Mucosa of stomach (tissue), 1 donor: ENCODE results near the gene FXYD6.

Experiments
- H3K27me3 ChIP-seq: one replicate; pipeline ENCODE4 v1.7.0; 2013; ENCODE audit warnings: mild to moderate bottlenecking, low read length; ENCODE audit not compliant: control insufficient read depth, insufficient read depth
- H3K36me3 ChIP-seq: one replicate; pipeline ENCODE4 v1.7.0; 2013; ENCODE audit warnings: low read length; ENCODE audit not compliant: control insufficient read depth, insufficient read depth
- H3K4me1 ChIP-seq: one replicate; pipeline ENCODE4 v1.7.0; 2013; ENCODE audit warnings: mild to moderate bottlenecking, low read length; ENCODE audit not compliant: control insufficient read depth, insufficient read depth
- H3K4me3 ChIP-seq: one replicate; pipeline ENCODE4 v1.7.0; 2013; ENCODE audit warnings: low read length
- H3K9ac ChIP-seq: one replicate; pipeline ENCODE4 v1.7.0; 2013; ENCODE audit warnings: mild to moderate bottlenecking, low read length, moderate library complexity
- H3K9me3 ChIP-seq: one replicate; pipeline ENCODE4 v1.7.0; 2013; ENCODE audit warnings: mild to moderate bottlenecking, low read length, moderate library complexity; ENCODE audit not compliant: control insufficient read depth
- donor health status: Pancreatic carcinoma.

FXYD6 gene

GRCh38 chr11:117917591-117918151 is 41.2 kb upstream of the FXYD6 start:
- Histone ChIP-seq H3K4me3 (no peak overlapping the region), H3K27me3 (peaks cover 9% of the 10 kb centered on the region), H3K4me1 (no peaks in the 10 kb centered on the region), H3K36me3 (no peaks in the 10 kb centered on the region), H3K9ac (no peak overlapping the region), H3K9me3 (no peaks in the 10 kb centered on the region)

- no peak overlapping the region for H3K4me3 ChIP-seq
- H3K27me3 ChIP-seq: peaks cover 9% of the 10 kb centered on the region
- no peaks in the 10 kb centered on the region for H3K36me3 ChIP-seq
- no peaks in the 10 kb centered on the region for H3K9me3 ChIP-seq
- no peak overlapping the region for H3K9ac ChIP-seq
- H3K4me1 ChIP-seq: no peaks in the 10 kb centered on the region
These were observed 40.5 kb upstream of the FXYD6 start for GRCh38 chr11:117916956-117917355.

GRCh38 chr11:117915672-117916235 is 39.3 kb upstream of the FXYD6 start:
- no peaks in the 10 kb centered on the region for H3K4me1 ChIP-seq
- H3K9me3 ChIP-seq: no peaks in the 10 kb centered on the region
- H3K4me3 ChIP-seq: no peak overlapping the region
- no peaks in the 10 kb centered on the region for H3K36me3 ChIP-seq
- H3K9ac ChIP-seq: no peak overlapping the region
- peaks cover 3% of the 10 kb centered on the region for H3K27me3 ChIP-seq

- H3K9me3 ChIP-seq: no peaks in the 10 kb centered on the region
- no peaks in the 10 kb centered on the region for H3K4me1 ChIP-seq
- peaks cover 3% of the 10 kb centered on the region for H3K27me3 ChIP-seq
These were observed 38.6 kb upstream of the FXYD6 start for GRCh38 chr11:117914991-117915618.

GRCh38 chr11:117914398-117914761 is 37.9 kb upstream of the FXYD6 start:
- peaks cover 1% of the 10 kb centered on the region for H3K27me3 ChIP-seq
- no peaks in the 10 kb centered on the region for H3K4me1 ChIP-seq
- no peak overlapping the region for H3K9ac ChIP-seq
- no peak overlapping the region for H3K4me3 ChIP-seq
- H3K36me3 ChIP-seq: no peaks in the 10 kb centered on the region
- H3K9me3 ChIP-seq: no peaks in the 10 kb centered on the region

More at GRCh38 chr11:117914991-117915618, 38.6 kb upstream of the FXYD6 start:
- H3K36me3 ChIP-seq: no peaks in the 10 kb centered on the region
- H3K4me3 ChIP-seq: no peak overlapping the region
- no peak overlapping the region for H3K9ac ChIP-seq

GRCh38 chr11:117913736-117914397 is 37.4 kb upstream of the FXYD6 start:
- Histone ChIP-seq H3K36me3 (no peaks in the 10 kb centered on the region), H3K9me3 (no peaks in the 10 kb centered on the region), H3K9ac (no peak overlapping the region), H3K27me3 (no peaks in the 10 kb centered on the region), H3K4me3 (no peak overlapping the region), H3K4me1 (no peaks in the 10 kb centered on the region)

- peaks cover 8% of the 10 kb centered on the region for H3K4me1 ChIP-seq
- H3K9ac ChIP-seq: no peak overlapping the region
- no peaks in the 10 kb centered on the region for H3K36me3 ChIP-seq
- no peaks in the 10 kb centered on the region for H3K9me3 ChIP-seq
- no peak overlapping the region for H3K4me3 ChIP-seq
- no peaks in the 10 kb centered on the region for H3K27me3 ChIP-seq
These were observed 36.0 kb upstream of the FXYD6 start for GRCh38 chr11:117912497-117912896.

GRCh38 chr11:117911694-117912093 is 35.2 kb upstream of the FXYD6 start:
- Histone ChIP-seq H3K4me3 (no peak overlapping the region), H3K27me3 (no peaks in the 10 kb centered on the region), H3K9ac (no peak overlapping the region), H3K36me3 (no peaks in the 10 kb centered on the region), H3K9me3 (no peaks in the 10 kb centered on the region), H3K4me1 (peaks cover 10% of the 10 kb centered on the region)

- peaks cover 10% of the 10 kb centered on the region for H3K4me1 ChIP-seq
- no peaks in the 10 kb centered on the region for H3K9me3 ChIP-seq
- no peaks in the 10 kb centered on the region for H3K27me3 ChIP-seq
- H3K9ac ChIP-seq: no peak overlapping the region
- H3K36me3 ChIP-seq: no peaks in the 10 kb centered on the region
- no peak overlapping the region for H3K4me3 ChIP-seq
These were observed 34.6 kb upstream of the FXYD6 start for GRCh38 chr11:117910941-117911655.

GRCh38 chr11:117910525-117910924 is 34.1 kb upstream of the FXYD6 start:
- no peaks in the 10 kb centered on the region for H3K27me3 ChIP-seq
- H3K4me3 ChIP-seq: no peak overlapping the region
- no peak overlapping the region for H3K9ac ChIP-seq
- H3K4me1 ChIP-seq: peaks cover 10% of the 10 kb centered on the region
- H3K36me3 ChIP-seq: no peaks in the 10 kb centered on the region
- H3K9me3 ChIP-seq: no peaks in the 10 kb centered on the region

- Histone ChIP-seq H3K9me3 (no peaks in the 10 kb centered on the region), H3K36me3 (no peaks in the 10 kb centered on the region), H3K27me3 (no peaks in the 10 kb centered on the region), H3K4me1 (peaks cover 10% of the 10 kb centered on the region), H3K4me3 (no peak overlapping the region), H3K9ac (no peak overlapping the region)
These were observed 33.3 kb upstream of the FXYD6 start for GRCh38 chr11:117909611-117910382.
